HEK293 (cell line): ENCODE data around the gene ZKSCAN8.
A peak's percentile ranks its signal among the peaks of the same experiment; 100 is the strongest.

Experiments used
- BCL11A ChIP-seq: fragments of 450-650 bp; formaldehyde crosslinking; IDR thresholded peaks from 2 replicates; pipeline ENCODE4 v1.5.1; 2016; ENCODE audit warnings: low read depth, missing biosample characterization, missing genetic modification characterization
- HIC1 ChIP-seq: fragments of 450-650 bp; formaldehyde crosslinking; IDR thresholded peaks from 2 replicates; pipeline ENCODE4 v1.5.1; 2016; ENCODE audit warnings: missing biosample characterization, missing genetic modification characterization
- HOXD13 ChIP-seq: sonication (generic); formaldehyde crosslinking; IDR thresholded peaks from 2 replicates; pipeline ENCODE4 v1.8.0; 2022; ENCODE audit warnings: missing genetic modification reagents, borderline replicate concordance
- PRDM4 ChIP-seq: fragments of 450-650 bp; formaldehyde crosslinking; IDR thresholded peaks from 2 replicates; pipeline ENCODE4 v1.5.1; 2017; ENCODE audit warnings: missing biosample characterization, missing genetic modification characterization
- SCRT2 ChIP-seq: fragments of 450-650 bp; formaldehyde crosslinking; IDR thresholded peaks from 2 replicates; pipeline ENCODE4 v1.5.1; 2016; ENCODE audit warnings: missing biosample characterization, missing genetic modification characterization
- TSHZ1 ChIP-seq: fragments of 450-650 bp; formaldehyde crosslinking; IDR thresholded peaks from 2 replicates; pipeline ENCODE4 v1.5.1; 2016; ENCODE audit warnings: missing biosample characterization, missing genetic modification characterization, borderline replicate concordance
- ZBTB17 ChIP-seq: fragments of 450-650 bp; formaldehyde crosslinking; IDR thresholded peaks from 2 replicates; pipeline ENCODE4 v1.5.1; 2016; ENCODE audit warnings: missing biosample characterization, missing genetic modification characterization
- ZNF19 ChIP-seq: fragments of 450-650 bp; formaldehyde crosslinking; IDR thresholded peaks from 2 replicates; pipeline ENCODE4; 2016; ENCODE audit warnings: missing biosample characterization, missing genetic modification characterization, low read depth
- ZNF248 ChIP-seq: fragments of 450-650 bp; formaldehyde crosslinking; IDR thresholded peaks from 2 replicates; pipeline ENCODE4 v1.5.1; 2017; ENCODE audit warnings: missing biosample characterization, missing genetic modification characterization
- ZNF266 ChIP-seq: fragments of 450-650 bp; formaldehyde crosslinking; IDR thresholded peaks from 2 replicates; pipeline ENCODE4 v1.5.1; 2016; ENCODE audit warnings: missing biosample characterization, missing genetic modification characterization, low read depth
- ZNF274 ChIP-seq, 2 experiments: fragments of 200-500 bp in 1 of 2; fragments of 450-650 bp in 1 of 2; sonication (Bioruptor generic) in 1 of 2; formaldehyde crosslinking in 1 of 2; IDR thresholded peaks; 2 replicates each; pipeline versions ENCODE4 v1.5.1 to v1.6.1; 2014 to 2016; ENCODE audit warnings: borderline replicate concordance in 1 of 2, inconsistent platforms in 1 of 2, low read length in 1 of 2, missing biosample characterization in 1 of 2, missing genetic modification characterization in 1 of 2
- ZNF560 ChIP-seq: fragments of 450-650 bp; formaldehyde crosslinking; IDR thresholded peaks from 2 replicates; pipeline ENCODE4 v1.5.1; 2017; ENCODE audit warnings: missing biosample characterization, missing genetic modification characterization, borderline replicate concordance
- ZNF785 ChIP-seq: fragments of 450-650 bp; formaldehyde crosslinking; IDR thresholded peaks from 2 replicates; pipeline ENCODE4 v1.5.1; 2016; ENCODE audit warnings: missing biosample characterization, missing genetic modification characterization
- ZNF843 ChIP-seq: fragments of 450-650 bp; formaldehyde crosslinking; IDR thresholded peaks from 2 replicates; pipeline ENCODE4 v1.5.1; 2016; ENCODE audit warnings: missing biosample characterization, missing genetic modification characterization
- ZSCAN23 ChIP-seq: fragments of 450-650 bp; formaldehyde crosslinking; IDR thresholded peaks from 2 replicates; pipeline ENCODE4 v1.5.1; 2016; ENCODE audit warnings: missing biosample characterization, missing genetic modification characterization
- TF ChIP-seq, protein P1 (sequence below): fragments of 450-650 bp; formaldehyde crosslinking; IDR thresholded peaks from 2 replicates; pipeline ENCODE4 v1.5.0; 2017; ENCODE audit warnings: missing biosample characterization, missing genetic modification characterization, borderline replicate concordance
- TF ChIP-seq, protein P2 (sequence below): fragments of 450-650 bp; formaldehyde crosslinking; IDR thresholded peaks from 2 replicates; pipeline ENCODE4 v1.5.1; 2016; ENCODE audit warnings: missing biosample characterization, missing genetic modification characterization
- TF ChIP-seq, protein P3 (sequence below): fragments of 450-650 bp; formaldehyde crosslinking; optimal IDR thresholded peaks from 2 replicates; pipeline ENCODE3; 2016; ENCODE audit warnings: missing biosample characterization, mild to moderate bottlenecking, missing genetic modification characterization
- TF ChIP-seq, protein P4 (sequence below): fragments of 450-650 bp; formaldehyde crosslinking; IDR thresholded peaks from 2 replicates; pipeline ENCODE4 v1.5.1; 2016; ENCODE audit warnings: missing biosample characterization, missing genetic modification characterization, low read depth

ZKSCAN8 gene

GRCh38 chr6:28161410-28162079, 19.9 kb downstream of the ZKSCAN8 start (continued):
- TF ChIP-seq TSHZ1 (tag by site-specific recombination) = no peak
- no peak for TF ChIP-seq HIC1 (tag by site-specific recombination)
- no peak for TF ChIP-seq ZNF274 (IDR thresholded peaks at IDR 0.05; ENCODE audit: low read length)
- no peak for TF ChIP-seq ZNF274 (tag by site-specific recombination; IDR thresholded peaks at IDR 0.05; ENCODE audit: borderline replicate concordance)
- no peak; the same call in 1 of the 2 replicates for TF ChIP-seq ZNF843 (tag by site-specific recombination)
- TF ChIP-seq BCL11A = no peak
- TF ChIP-seq ZNF248 = no peak
- no peak for TF ChIP-seq ZSCAN23 (tag by site-specific recombination)
- no peak for TF ChIP-seq PRDM4 (tag by site-specific recombination)
- TF ChIP-seq HOXD13 (CRISPR knock-in tag) = no peak
- TF ChIP-seq, protein P1, sequence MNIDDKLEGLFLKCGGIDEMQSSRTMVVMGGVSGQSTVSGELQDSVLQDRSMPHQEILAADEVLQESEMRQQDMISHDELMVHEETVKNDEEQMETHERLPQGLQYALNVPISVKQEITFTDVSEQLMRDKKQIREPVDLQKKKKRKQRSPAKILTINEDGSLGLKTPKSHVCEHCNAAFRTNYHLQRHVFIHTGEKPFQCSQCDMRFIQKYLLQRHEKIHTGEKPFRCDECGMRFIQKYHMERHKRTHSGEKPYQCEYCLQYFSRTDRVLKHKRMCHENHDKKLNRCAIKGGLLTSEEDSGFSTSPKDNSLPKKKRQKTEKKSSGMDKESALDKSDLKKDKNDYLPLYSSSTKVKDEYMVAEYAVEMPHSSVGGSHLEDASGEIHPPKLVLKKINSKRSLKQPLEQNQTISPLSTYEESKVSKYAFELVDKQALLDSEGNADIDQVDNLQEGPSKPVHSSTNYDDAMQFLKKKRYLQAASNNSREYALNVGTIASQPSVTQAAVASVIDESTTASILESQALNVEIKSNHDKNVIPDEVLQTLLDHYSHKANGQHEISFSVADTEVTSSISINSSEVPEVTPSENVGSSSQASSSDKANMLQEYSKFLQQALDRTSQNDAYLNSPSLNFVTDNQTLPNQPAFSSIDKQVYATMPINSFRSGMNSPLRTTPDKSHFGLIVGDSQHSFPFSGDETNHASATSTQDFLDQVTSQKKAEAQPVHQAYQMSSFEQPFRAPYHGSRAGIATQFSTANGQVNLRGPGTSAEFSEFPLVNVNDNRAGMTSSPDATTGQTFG (tag by site-specific recombination) = no peak
- TF ChIP-seq, protein P2, sequence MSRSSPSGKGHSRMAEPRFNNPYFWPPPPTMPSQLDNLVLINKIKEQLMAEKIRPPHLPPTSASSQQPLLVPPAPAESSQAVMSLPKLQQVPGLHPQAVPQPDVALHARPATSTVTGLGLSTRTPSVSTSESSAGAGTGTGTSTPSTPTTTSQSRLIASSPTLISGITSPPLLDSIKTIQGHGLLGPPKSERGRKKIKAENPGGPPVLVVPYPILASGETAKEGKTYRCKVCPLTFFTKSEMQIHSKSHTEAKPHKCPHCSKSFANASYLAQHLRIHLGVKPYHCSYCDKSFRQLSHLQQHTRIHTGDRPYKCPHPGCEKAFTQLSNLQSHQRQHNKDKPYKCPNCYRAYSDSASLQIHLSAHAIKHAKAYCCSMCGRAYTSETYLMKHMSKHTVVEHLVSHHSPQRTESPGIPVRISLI (tag by site-specific recombination) = no peak
- TF ChIP-seq, protein P3, sequence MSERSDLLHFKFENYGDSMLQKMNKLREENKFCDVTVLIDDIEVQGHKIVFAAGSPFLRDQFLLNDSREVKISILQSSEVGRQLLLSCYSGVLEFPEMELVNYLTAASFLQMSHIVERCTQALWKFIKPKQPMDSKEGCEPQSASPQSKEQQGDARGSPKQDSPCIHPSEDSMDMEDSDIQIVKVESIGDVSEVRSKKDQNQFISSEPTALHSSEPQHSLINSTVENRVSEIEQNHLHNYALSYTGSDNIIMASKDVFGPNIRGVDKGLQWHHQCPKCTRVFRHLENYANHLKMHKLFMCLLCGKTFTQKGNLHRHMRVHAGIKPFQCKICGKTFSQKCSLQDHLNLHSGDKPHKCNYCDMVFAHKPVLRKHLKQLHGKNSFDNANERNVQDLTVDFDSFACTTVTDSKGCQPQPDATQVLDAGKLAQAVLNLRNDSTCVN (tag by site-specific recombination) = no peak
- TF ChIP-seq ZBTB17 = peak; percentile 95
- no peak for TF ChIP-seq ZNF266 (tag by site-specific recombination)
- no peak for TF ChIP-seq ZNF785 (tag by site-specific recombination)
- TF ChIP-seq ZNF19 (tag by site-specific recombination) = no peak
- TF ChIP-seq SCRT2 (tag by site-specific recombination) = peak; percentile 81
- TF ChIP-seq, protein P4, sequence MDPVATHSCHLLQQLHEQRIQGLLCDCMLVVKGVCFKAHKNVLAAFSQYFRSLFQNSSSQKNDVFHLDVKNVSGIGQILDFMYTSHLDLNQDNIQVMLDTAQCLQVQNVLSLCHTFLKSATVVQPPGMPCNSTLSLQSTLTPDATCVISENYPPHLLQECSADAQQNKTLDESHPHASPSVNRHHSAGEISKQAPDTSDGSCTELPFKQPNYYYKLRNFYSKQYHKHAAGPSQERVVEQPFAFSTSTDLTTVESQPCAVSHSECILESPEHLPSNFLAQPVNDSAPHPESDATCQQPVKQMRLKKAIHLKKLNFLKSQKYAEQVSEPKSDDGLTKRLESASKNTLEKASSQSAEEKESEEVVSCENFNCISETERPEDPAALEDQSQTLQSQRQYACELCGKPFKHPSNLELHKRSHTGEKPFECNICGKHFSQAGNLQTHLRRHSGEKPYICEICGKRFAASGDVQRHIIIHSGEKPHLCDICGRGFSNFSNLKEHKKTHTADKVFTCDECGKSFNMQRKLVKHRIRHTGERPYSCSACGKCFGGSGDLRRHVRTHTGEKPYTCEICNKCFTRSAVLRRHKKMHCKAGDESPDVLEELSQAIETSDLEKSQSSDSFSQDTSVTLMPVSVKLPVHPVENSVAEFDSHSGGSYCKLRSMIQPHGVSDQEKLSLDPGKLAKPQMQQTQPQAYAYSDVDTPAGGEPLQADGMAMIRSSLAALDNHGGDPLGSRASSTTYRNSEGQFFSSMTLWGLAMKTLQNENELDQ (tag by site-specific recombination) = no peak
- no peak for TF ChIP-seq ZNF560 (tag by site-specific recombination)
